Nucleus accumbens (tissue), 56 donors: Measurements from ENCODE around the gene HLA-G.

ENCODE experiments used
- DNase-seq, 56 donors: peaks; one replicate each; lab custom pipeline; 2025; lab: John Stamatoyannopoulos, UW

HLA-G gene

GRCh38 chr6:29815118-29815750, 12.4 kb upstream of the HLA-G start:
- no peak for DNase-seq

GRCh38 chr6:29816030-29816429, 11.6 kb upstream of the HLA-G start:
- DNase-seq, result no peak

- no peak for DNase-seq
Measured at GRCh38 chr6:29818892-29819291, 8.7 kb upstream of the HLA-G start.

GRCh38 chr6:29824144-29824543, 3.5 kb upstream of the HLA-G start:
- DNase-seq, result no peak

- no peak for DNase-seq
Measured at GRCh38 chr6:29825848-29826247, 1.8 kb upstream of the HLA-G start.

GRCh38 chr6:29826271-29826670, 1.4 kb upstream of the HLA-G start:
- DNase-seq, result no peak

- peak in 1 of 56 donors; percentile 34 for DNase-seq
Measured at GRCh38 chr6:29828471-29828797, 809 bp downstream of the HLA-G start.

- no peak for DNase-seq
Measured at GRCh38 chr6:29829766-29830165, 2.1 kb downstream of the HLA-G start.

- DNase-seq, result no peak
Measured at GRCh38 chr6:29830409-29830808, 2.8 kb downstream of the HLA-G start.

GRCh38 chr6:29831776-29832175, 4.2 kb downstream of the HLA-G start:
- DNase-seq, result peak in 1 of 56 donors; percentile 1

GRCh38 chr6:29834564-29835436, 7.2 kb downstream of the HLA-G start:
- DNase-seq, result peak in 25 of 56 donors; percentile 1 to 48 (median 11)

GRCh38 chr6:29839917-29840316, 12.3 kb downstream of the HLA-G start:
- no peak for DNase-seq

GRCh38 chr6:29841030-29841429, 13.4 kb downstream of the HLA-G start:
- DNase-seq, result no peak

- peak in 39 of 56 donors; percentile 3 to 89 (median 49) for DNase-seq
Measured at GRCh38 chr6:29845405-29846006, 17.9 kb downstream of the HLA-G start.

GRCh38 chr6:29847871-29848630, 20.4 kb downstream of the HLA-G start:
- DNase-seq, result peak in 49 of 56 donors; percentile 12 to 85 (median 53)

- peak in 1 of 56 donors; percentile 2 for DNase-seq
Measured at GRCh38 chr6:29850011-29850553, 22.5 kb downstream of the HLA-G start.

GRCh38 chr6:29851190-29851589, 23.6 kb downstream of the HLA-G start:
- no peak for DNase-seq

- DNase-seq, result no peak
Measured at GRCh38 chr6:29853245-29853644, 25.6 kb downstream of the HLA-G start.

- DNase-seq, result no peak
Measured at GRCh38 chr6:29858006-29858405, 30.4 kb downstream of the HLA-G start.

GRCh38 chr6:29861521-29862255, 34.1 kb downstream of the HLA-G start:
- DNase-seq, result no peak
